Thoracic aorta (tissue), 2 donors: ENCODE measurements around the gene VEZT. TPM values are rescaled to one million over a fixed set of nuclear protein-coding genes. Genes with fewer than 3 reads are reported as not detected.
"Not testable (repeated sequence)": the region's sequence is repeated elsewhere in the genome, so short reads cannot be mapped to it uniquely, and the experiment has no call there.

ENCODE experiments used
- ATAC-seq: fragments of 150-250 bp; one replicate; pipeline ENCODE4 v1.8.0; 2017; ENCODE audit warnings: low read depth; ENCODE audit not compliant: insufficient number of reproducible peaks, low FRiP score
- DNase-seq: peaks from one replicate; pipeline ENCODE4 v3.0.0-alpha.2; 2020; ENCODE audit warnings: low spot score
- H3K27ac ChIP-seq, 2 donors: fragments of 200-600 bp; sonication (generic); 1 replicate in 1 of 2; 2 replicates in 1 of 2; pipeline ENCODE4 v1.5.1; 2016; ENCODE audit warnings: mild to moderate bottlenecking in 2 of 2, moderate library complexity in 2 of 2
- H3K27me3 ChIP-seq: fragments of 200-600 bp; sonication (generic); replicated peaks from 2 replicates; pipeline ENCODE4 v1.6.0; 2016; ENCODE audit warnings: mild to moderate bottlenecking; ENCODE audit not compliant: insufficient read depth
- H3K36me3 ChIP-seq: fragments of 200-600 bp; sonication (generic); one replicate; pipeline ENCODE4 v1.5.1; 2016
- H3K4me1 ChIP-seq, 2 donors: fragments of 200-600 bp; sonication (generic); 1 replicate in 1 of 2; 2 replicates in 1 of 2; pipeline versions ENCODE4 v1.5.1 to v1.6.0; 2016; ENCODE audit warnings: low read depth in 2 of 2, mild to moderate bottlenecking in 1 of 2; ENCODE audit not compliant: control insufficient read depth in 1 of 2
- H3K4me3 ChIP-seq: fragments of 200-600 bp; sonication (generic); 2 replicates; pipeline ENCODE4 v1.5.1; 2016; ENCODE audit warnings: mild to moderate bottlenecking
- H3K9me3 ChIP-seq: fragments of 200-600 bp; sonication (generic); 2 replicates; pipeline ENCODE4 v1.5.1; 2016
- total RNA-seq, 2 donors: library from RNA; depleted of rRNA; stranded (reverse); fragments of >200 nt; gene quantifications; one replicate each; pipeline versions ENCODE4 v1.1.0 to v1.2.3, GENCODE V29; 2016
- TF ChIP-seq, protein P1 (sequence below): fragments of 200-600 bp; sonication (generic); IDR thresholded peaks from one replicate; pipeline ENCODE4 v1.5.1; 2019; ENCODE audit warnings: antibody characterized with exemption

VEZT gene
- total RNA-seq, 2 donors from 2014 or later, result 58.3 to 149 TPM

DNA sequence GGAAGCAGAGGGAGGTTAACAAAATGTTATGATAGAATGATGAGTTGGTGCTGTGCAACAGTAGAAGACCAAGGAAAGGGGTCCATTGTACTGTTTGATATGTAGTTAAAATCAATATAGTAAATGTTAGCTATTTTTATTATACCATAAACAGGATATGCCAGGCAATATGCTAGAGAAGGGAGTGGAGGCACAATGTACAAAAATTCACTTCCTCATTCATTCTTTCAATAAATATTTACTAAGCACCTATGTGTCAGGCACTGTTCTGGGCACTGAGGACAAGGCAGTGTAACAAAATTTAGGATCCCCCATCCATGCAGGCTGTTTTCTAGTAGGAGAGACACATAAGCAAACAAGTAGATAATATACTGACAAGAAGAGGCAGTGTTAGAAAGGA is 25.3 kb upstream of the VEZT start:
- ATAC-seq, result no peak
- no peaks in the 10 kb centered on the region for H3K27me3 ChIP-seq
- TF ChIP-seq, protein P1, sequence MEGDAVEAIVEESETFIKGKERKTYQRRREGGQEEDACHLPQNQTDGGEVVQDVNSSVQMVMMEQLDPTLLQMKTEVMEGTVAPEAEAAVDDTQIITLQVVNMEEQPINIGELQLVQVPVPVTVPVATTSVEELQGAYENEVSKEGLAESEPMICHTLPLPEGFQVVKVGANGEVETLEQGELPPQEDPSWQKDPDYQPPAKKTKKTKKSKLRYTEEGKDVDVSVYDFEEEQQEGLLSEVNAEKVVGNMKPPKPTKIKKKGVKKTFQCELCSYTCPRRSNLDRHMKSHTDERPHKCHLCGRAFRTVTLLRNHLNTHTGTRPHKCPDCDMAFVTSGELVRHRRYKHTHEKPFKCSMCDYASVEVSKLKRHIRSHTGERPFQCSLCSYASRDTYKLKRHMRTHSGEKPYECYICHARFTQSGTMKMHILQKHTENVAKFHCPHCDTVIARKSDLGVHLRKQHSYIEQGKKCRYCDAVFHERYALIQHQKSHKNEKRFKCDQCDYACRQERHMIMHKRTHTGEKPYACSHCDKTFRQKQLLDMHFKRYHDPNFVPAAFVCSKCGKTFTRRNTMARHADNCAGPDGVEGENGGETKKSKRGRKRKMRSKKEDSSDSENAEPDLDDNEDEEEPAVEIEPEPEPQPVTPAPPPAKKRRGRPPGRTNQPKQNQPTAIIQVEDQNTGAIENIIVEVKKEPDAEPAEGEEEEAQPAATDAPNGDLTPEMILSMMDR, result no peak
- H3K4me3 ChIP-seq, result no peak overlapping the region
- no peak for DNase-seq
- H3K9me3 ChIP-seq, result no peaks in the 10 kb centered on the region
- H3K36me3 ChIP-seq, result no peaks in the 10 kb centered on the region
- no peak overlapping the region for H3K27ac ChIP-seq
- no peaks in the 10 kb centered on the region for H3K4me1 ChIP-seq

DNA sequence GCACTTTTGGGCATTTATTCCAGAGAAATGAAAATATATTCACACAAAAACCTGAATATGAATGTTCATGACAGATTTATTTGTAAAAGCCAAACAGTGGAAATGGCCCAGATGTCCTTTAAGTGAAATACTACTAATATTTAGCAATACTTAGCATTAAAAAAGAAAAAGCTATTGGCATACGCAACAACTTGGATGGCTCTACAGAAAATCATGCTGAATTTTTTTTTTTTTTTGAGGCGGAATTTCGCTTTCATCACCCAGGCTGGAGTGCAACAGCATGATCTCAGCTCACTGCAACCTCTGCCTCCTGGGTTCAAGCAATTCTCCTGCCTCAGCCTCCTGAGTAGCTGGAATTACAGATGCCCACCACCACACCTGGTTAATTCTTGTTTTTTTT is 24.5 kb upstream of the VEZT start:
- TF ChIP-seq, protein P1, result no peak
- DNase-seq, result no peak

DNA sequence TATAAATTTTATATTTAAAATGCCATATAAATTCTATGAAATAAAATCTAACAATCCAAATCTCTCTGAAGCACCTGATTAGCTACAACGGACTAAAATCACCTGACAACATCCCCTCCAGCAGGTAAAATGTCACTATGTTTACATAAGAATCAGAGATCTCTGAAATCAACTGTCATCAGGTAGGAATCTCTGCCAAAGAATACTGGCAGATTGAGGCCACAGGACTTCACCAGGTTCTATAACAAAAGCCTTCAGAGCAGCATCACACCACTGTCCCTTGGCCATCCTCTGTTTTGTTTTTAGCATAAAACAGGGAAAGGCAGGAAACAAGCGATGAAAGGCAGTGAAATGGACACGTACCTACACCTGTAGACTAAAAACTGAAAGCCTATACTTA is 22.5 kb upstream of the VEZT start:
- TF ChIP-seq, protein P1, result no peak
- no peak overlapping the region for H3K27ac ChIP-seq
- H3K4me3 ChIP-seq, result no peak overlapping the region
- DNase-seq, result no peak
- H3K27me3 ChIP-seq, result no peaks in the 10 kb centered on the region
- ATAC-seq, result no peak
- no peaks in the 10 kb centered on the region for H3K36me3 ChIP-seq
- no peaks in the 10 kb centered on the region for H3K9me3 ChIP-seq
- peaks cover 0 to 7% of the 10 kb centered on the region in 2 donors for H3K4me1 ChIP-seq

More for the DNA sequence above, 24.5 kb upstream of the VEZT start:
- no peak overlapping the region for H3K4me3 ChIP-seq
- H3K36me3 ChIP-seq, result no peaks in the 10 kb centered on the region
- no peak overlapping the region for H3K27ac ChIP-seq
- no peaks in the 10 kb centered on the region for H3K9me3 ChIP-seq
- ATAC-seq, result no peak
- H3K27me3 ChIP-seq, result no peaks in the 10 kb centered on the region
- H3K4me1 ChIP-seq, result no peaks in the 10 kb centered on the region

DNA sequence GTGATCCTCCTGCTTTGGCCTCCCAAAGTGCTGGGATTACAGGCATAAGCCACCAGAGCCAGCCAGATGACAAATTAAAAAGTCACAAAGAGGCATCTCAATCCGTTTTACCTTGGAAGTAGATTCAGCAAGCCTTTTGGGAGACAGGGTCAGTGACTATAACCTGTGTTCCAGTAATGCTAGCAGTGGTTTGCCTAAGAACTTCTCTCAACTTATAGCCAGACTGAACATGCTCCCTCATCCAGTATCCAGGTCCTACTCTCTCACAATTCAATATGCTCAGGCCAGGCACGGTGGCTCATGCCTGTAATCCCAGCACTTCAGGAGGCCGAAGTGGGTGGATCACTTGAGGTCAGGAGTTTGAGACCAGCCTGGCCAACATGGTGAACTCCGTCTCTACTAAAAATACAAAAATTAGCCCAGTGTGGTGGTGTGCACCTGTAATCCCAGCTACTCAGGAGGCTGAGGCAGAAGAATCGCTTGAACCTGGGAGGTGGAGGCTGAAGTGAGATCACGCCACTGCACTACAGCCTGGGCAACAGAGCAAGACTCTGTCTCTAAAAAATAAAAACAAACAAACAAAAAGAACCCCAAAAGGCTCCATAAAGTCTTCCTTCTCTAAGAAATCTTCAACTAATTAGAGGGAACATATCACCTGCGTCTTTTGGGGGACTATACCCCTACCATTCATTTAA is 20.6 kb upstream of the VEZT start:
- H3K9me3 ChIP-seq, ATAC-seq, H3K4me3 ChIP-seq, H3K27me3 ChIP-seq, H3K27ac ChIP-seq, H3K36me3 ChIP-seq, DNase-seq: not testable (repeated sequence)
- H3K4me1 ChIP-seq, result peaks cover 5 to 24% of the 10 kb centered on the region in 2 donors

DNA sequence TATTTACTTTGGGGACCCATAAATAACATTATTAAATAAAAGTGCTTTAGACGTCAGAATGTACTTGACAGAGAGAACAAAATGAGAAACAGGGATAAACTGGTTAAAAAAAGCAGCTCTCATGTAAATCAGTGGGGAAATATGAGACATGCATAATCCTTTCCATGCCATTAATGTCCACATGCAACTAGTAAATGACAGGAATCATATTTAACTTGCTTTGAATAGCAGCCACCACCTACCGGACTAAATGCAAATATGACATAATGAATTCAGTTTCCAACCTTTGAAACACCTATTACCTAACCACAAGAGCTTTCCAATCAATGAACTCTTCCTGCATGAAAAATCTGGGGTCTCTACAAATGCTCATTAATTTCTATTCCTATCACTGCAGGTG is 20.0 kb upstream of the VEZT start:
- Histone ChIP-seq H3K27ac (no peak overlapping the region), H3K9me3 (no peaks in the 10 kb centered on the region), H3K4me1 (peaks cover 5 to 29% of the 10 kb centered on the region in 2 donors), H3K27me3 (no peaks in the 10 kb centered on the region), H3K36me3 (no peaks in the 10 kb centered on the region), H3K4me3 (no peak overlapping the region)
- TF ChIP-seq, protein P1, result no peak
- DNase-seq (no peak), ATAC-seq (no peak)

DNA sequence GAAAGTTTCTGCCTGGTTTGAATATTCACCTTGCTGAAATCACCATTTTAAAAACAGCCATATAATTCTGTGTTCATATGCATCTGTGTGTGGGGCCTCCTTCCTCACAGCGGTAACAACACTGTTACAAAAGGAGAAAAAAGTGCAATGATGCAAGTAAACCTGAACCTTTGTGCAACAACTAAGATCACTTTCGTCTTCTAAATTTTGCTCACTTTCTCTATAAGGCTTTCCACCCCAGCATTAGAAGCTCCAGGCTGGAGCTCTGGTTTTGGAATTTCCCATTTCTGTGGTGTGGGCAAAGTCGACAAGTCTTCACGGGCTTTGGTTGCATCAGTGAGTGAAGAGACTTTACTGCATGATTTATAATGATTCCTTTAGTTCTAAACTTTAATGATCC is 18.7 kb upstream of the VEZT start:
- no peak for DNase-seq
- TF ChIP-seq, protein P1, result no peak
- ATAC-seq, result no peak
- no peaks in the 10 kb centered on the region for H3K27me3 ChIP-seq
- no peaks in the 10 kb centered on the region for H3K9me3 ChIP-seq
- H3K4me3 ChIP-seq, result no peak overlapping the region
- no peak overlapping the region for H3K27ac ChIP-seq
- H3K36me3 ChIP-seq, result no peaks in the 10 kb centered on the region
- H3K4me1 ChIP-seq, result peaks cover 10 to 41% of the 10 kb centered on the region in 2 donors
